Stomach (tissue), 4 donors: ENCODE data around the gene CD82.

Experiments used
- POLR2A ChIP-seq, 4 donors: fragments of 450-650 bp; IDR thresholded peaks; one replicate each; pipeline ENCODE4 v1.6.1; 2016; ENCODE audit warnings: antibody characterized with exemption in 4 of 4, control low read depth in 2 of 4, mild to moderate bottlenecking in 1 of 4, moderate library complexity in 1 of 4
- TF ChIP-seq, protein P1 (sequence below), 7 experiments: fragments of 450-650 bp in 4 of 7; fragments of 200-600 bp in 3 of 7; sonication (generic) in 3 of 7; IDR thresholded peaks; one replicate each; pipeline ENCODE4 v1.5.1; 2016 to 2019; ENCODE audit warnings: antibody characterized with exemption in 7 of 7, control low read depth in 2 of 7, mild to moderate bottlenecking in 1 of 7

DNA sequence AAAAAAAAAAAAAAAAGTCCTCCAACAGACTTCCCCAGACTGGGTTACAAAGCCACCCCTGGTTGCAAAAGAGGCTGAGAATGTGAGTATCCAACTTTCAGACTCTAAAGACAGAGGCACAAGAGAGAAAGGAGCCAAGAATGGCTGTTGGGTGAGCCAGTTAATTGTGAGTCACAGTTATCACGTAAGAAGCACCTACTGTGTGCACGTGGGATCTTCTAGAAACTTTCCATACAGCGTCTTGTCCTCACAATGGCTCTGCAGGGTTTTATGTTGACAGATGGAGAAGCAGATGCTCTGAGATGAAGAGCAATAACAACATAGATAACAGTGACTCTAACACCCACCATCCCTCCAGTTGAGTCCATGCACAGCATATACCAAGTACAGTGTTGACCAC is 41.0 kb downstream of the CD82 start:
- TF ChIP-seq, protein P1, sequence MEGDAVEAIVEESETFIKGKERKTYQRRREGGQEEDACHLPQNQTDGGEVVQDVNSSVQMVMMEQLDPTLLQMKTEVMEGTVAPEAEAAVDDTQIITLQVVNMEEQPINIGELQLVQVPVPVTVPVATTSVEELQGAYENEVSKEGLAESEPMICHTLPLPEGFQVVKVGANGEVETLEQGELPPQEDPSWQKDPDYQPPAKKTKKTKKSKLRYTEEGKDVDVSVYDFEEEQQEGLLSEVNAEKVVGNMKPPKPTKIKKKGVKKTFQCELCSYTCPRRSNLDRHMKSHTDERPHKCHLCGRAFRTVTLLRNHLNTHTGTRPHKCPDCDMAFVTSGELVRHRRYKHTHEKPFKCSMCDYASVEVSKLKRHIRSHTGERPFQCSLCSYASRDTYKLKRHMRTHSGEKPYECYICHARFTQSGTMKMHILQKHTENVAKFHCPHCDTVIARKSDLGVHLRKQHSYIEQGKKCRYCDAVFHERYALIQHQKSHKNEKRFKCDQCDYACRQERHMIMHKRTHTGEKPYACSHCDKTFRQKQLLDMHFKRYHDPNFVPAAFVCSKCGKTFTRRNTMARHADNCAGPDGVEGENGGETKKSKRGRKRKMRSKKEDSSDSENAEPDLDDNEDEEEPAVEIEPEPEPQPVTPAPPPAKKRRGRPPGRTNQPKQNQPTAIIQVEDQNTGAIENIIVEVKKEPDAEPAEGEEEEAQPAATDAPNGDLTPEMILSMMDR (IDR thresholded peaks at IDR 0.05): no peak
- no peak for TF ChIP-seq POLR2A (IDR thresholded peaks at IDR 0.05)
